T-cell (primary cell): Measurements from ENCODE around the gene RBM38. TPM values are rescaled to one million over a fixed set of nuclear protein-coding genes. Genes with fewer than 3 reads are reported as not detected.

Source experiments
- ATAC-seq, 4 experiments: fragments of 200-7000 bp in 3 of 4; fragments of 150-1000 bp in 1 of 4; cut with Tn5 transposase; replicated peaks in 1 of 4; 1 replicate in 3 of 4; 2 replicates in 1 of 4; pipeline ENCODE4 v1.10.0; 2021; ENCODE audit warnings: moderate library complexity in 3 of 4, mild to moderate bottlenecking in 2 of 4, moderate number of reproducible peaks in 1 of 4
- CTCF ChIA-PET, 2 donors: fragments of 300-600 bp; sonication (Branson Sonifier 250); formaldehyde crosslinking; loops; one replicate each; lab custom pipeline; 2022; ENCODE audit warnings: antibody characterized with exemption in 2 of 2; lab: Charles Lee
- POLR2A ChIA-PET, 2 donors: fragments of 300-600 bp; sonication (Branson Sonifier 250); formaldehyde crosslinking; loops; one replicate each; lab custom pipeline; 2022; ENCODE audit warnings: antibody characterized with exemption in 2 of 2; lab: Charles Lee
- DNase-seq, 35 experiments: peaks; one replicate each; pipeline versions ENCODE4 v3.0.0 to v3.0.0-alpha.2; 2013 to 2023
- H3K27ac ChIP-seq: one replicate; pipeline ENCODE4 v1.5.1; 2013; ENCODE audit warnings: low read length
- H3K27me3 ChIP-seq, 2 experiments: replicated peaks in 1 of 2; 1 replicate in 1 of 2; 2 replicates in 1 of 2; pipeline versions ENCODE4 v1.6.1 to v1.7.0; 2013; ENCODE audit warnings: low read length in 1 of 2, mixed read lengths in 1 of 2; ENCODE audit not compliant: control insufficient read depth in 2 of 2, insufficient read depth in 2 of 2; ENCODE audit errors: extremely low read depth in 1 of 2
- H3K36me3 ChIP-seq, 2 donors: 1 replicate in 1 of 2; 2 replicates in 1 of 2; pipeline versions ENCODE4 v1.6.1 to v1.7.0; 2013; ENCODE audit warnings: low read length in 1 of 2; ENCODE audit not compliant: control insufficient read depth in 2 of 2, insufficient read depth in 1 of 2; ENCODE audit errors: extremely low read depth in 1 of 2
- H3K4me1 ChIP-seq, 2 experiments: 1 replicate in 1 of 2; 2 replicates in 1 of 2; pipeline versions ENCODE4 v1.6.1 to v1.7.0; 2013; ENCODE audit warnings: low read length in 2 of 2, mixed read lengths in 1 of 2; ENCODE audit not compliant: insufficient read depth in 2 of 2, control insufficient read depth in 1 of 2; ENCODE audit errors: extremely low read depth in 1 of 2
- H3K4me3 ChIP-seq, 2 donors: 1 replicate in 1 of 2; 2 replicates in 1 of 2; pipeline versions ENCODE4 v1.5.1 to v1.7.0; 2013; ENCODE audit warnings: mild to moderate bottlenecking in 2 of 2, low read length in 1 of 2, moderate library complexity in 1 of 2; ENCODE audit not compliant: control insufficient read depth in 1 of 2; ENCODE audit errors: extremely low read depth in 1 of 2
- H3K9me3 ChIP-seq: 2 replicates; pipeline ENCODE4 v1.7.0; 2013
- H3K27ac Mint-ChIP-seq, 2 donors: one replicate each; pipeline ENCODE4 v1.8.0; 2020 to 2021; ENCODE audit warnings: mild to moderate bottlenecking in 2 of 2, mixed read lengths in 2 of 2
- H3K27me3 Mint-ChIP-seq, 2 donors: one replicate each; pipeline ENCODE4 v1.8.0; 2021 to 2022; ENCODE audit warnings: mixed read lengths in 2 of 2
- H3K36me3 Mint-ChIP-seq: one replicate; pipeline ENCODE4 v1.8.0; 2021; ENCODE audit warnings: mixed read lengths
- H3K4me1 Mint-ChIP-seq, 3 donors: one replicate each; pipeline ENCODE4 v1.8.0; 2020 to 2022; ENCODE audit warnings: mixed read lengths in 3 of 3, mild to moderate bottlenecking in 1 of 3
- H3K4me3 Mint-ChIP-seq, 3 donors: one replicate each; pipeline ENCODE4 v1.8.0; 2020 to 2022; ENCODE audit warnings: mild to moderate bottlenecking in 3 of 3, mixed read lengths in 3 of 3, moderate library complexity in 3 of 3
- H3K9me3 Mint-ChIP-seq, 3 donors: one replicate each; pipeline ENCODE4 v1.8.0; 2020 to 2022; ENCODE audit warnings: mixed read lengths in 3 of 3
- WGBS: methylation state at CpG from one replicate; pipeline ENCODE4 v1.1.5; 2013; ENCODE audit warnings: missing lambda C conversion rate; ENCODE audit not compliant: insufficient coverage; 5-methylcytosine and 5-hydroxymethylcytosine counted together
- total RNA-seq, 35 experiments: library from RNA in 6 of 35; stranded (reverse) in 6 of 35; fragments of 120-200 nt in 1 of 35; gene quantifications; one replicate each; pipeline versions ENCODE4 v1.2.1 to v1.2.4 and lab custom pipeline; 2013 to 2026

The RBM38 gene
- total RNA-seq, 5 donors from 2014 or later (not counting 1 experiment from before 2014, with no cell fraction given): 111 to 271 (median 124) TPM

GRCh38 chr20:57394121-57395082 lies 3.2 kb downstream of the RBM38 start:
- Histone ChIP-seq H3K27ac (peak overlapping the region; percentile 4), H3K27me3 (no peaks in the 10 kb centered on the region), H3K36me3 (peaks cover 21 to 50% of the 10 kb centered on the region in 2 donors), H3K9me3 (no peaks in the 10 kb centered on the region), H3K4me1 (peaks cover 54 to 91% of the 10 kb centered on the region in 2 experiments), H3K4me3 (peak overlapping the region; percentile 93 to 96)
- peak overlapping the region; percentile 93 to 97 for H3K27ac Mint-ChIP-seq
- no peaks in the 10 kb centered on the region for H3K9me3 Mint-ChIP-seq
- peak overlapping the region; percentile 93 to 94 (median 93) for H3K4me3 Mint-ChIP-seq
- DNase-seq: no peak
- peaks cover 66 to 80% (median 76%) of the 10 kb centered on the region in 3 donors for H3K4me1 Mint-ChIP-seq
- CTCF ChIA-PET: interaction anchor here in 1 of 2 donors (0.5 kb wide), 2 partner anchors 787 to 981 kb away, joined by 3 to 4 read pairs; no protein-coding TSS in a partner anchor
- peaks cover 32% of the 10 kb centered on the region for H3K36me3 Mint-ChIP-seq
- POLR2A ChIA-PET: no interaction called here
- no peak for ATAC-seq
- no peaks in the 10 kb centered on the region for H3K27me3 Mint-ChIP-seq
- WGBS: 83% methylated on average over 26 of the region's 27 CpGs

GRCh38 chr20:57395111-57395966 lies 4.1 kb downstream of the RBM38 start:
- peak overlapping the region; percentile 17 to 94 (median 93) for H3K4me3 Mint-ChIP-seq
- CTCF ChIA-PET: no interaction called here
- H3K36me3 ChIP-seq: peaks cover 21 to 59% of the 10 kb centered on the region in 2 donors
- peak overlapping the region in 1 of 2 donors; percentile 36 for H3K4me3 ChIP-seq
- no peak overlapping the region for H3K27ac ChIP-seq
- peaks cover 33% of the 10 kb centered on the region for H3K36me3 Mint-ChIP-seq
- peaks cover 59 to 91% of the 10 kb centered on the region in 2 experiments for H3K4me1 ChIP-seq
- POLR2A ChIA-PET: no interaction called here
- H3K4me1 Mint-ChIP-seq: peaks cover 65 to 82% (median 76%) of the 10 kb centered on the region in 3 donors
- H3K9me3 Mint-ChIP-seq: no peaks in the 10 kb centered on the region
- no peaks in the 10 kb centered on the region for H3K27me3 Mint-ChIP-seq
- H3K27ac Mint-ChIP-seq: peak overlapping the region; percentile 97 to 100
- no peaks in the 10 kb centered on the region for H3K9me3 ChIP-seq
- H3K27me3 ChIP-seq: no peaks in the 10 kb centered on the region
- DNase-seq: no peak
- ATAC-seq: no peak
- 88% methylated on average over 29 of the region's 31 CpGs for WGBS

- ChIA-PET CTCF (no interaction called here), POLR2A (no interaction called here)
- no peaks in the 10 kb centered on the region for H3K9me3 Mint-ChIP-seq
- peak overlapping the region; percentile 97 to 100 for H3K27ac Mint-ChIP-seq
- H3K36me3 Mint-ChIP-seq: peaks cover 39% of the 10 kb centered on the region
- H3K27ac ChIP-seq: peak overlapping the region; percentile 98
- no peaks in the 10 kb centered on the region for H3K9me3 ChIP-seq
- H3K27me3 ChIP-seq: no peaks in the 10 kb centered on the region
- DNase-seq: no peak
- 94% methylated on average over 9 of the region's 16 CpGs for WGBS
- H3K4me3 ChIP-seq: peak overlapping the region in 1 of 2 donors; percentile 52
- H3K4me1 Mint-ChIP-seq: peaks cover 68 to 86% (median 80%) of the 10 kb centered on the region in 3 donors
- ATAC-seq: no peak
- H3K27me3 Mint-ChIP-seq: no peaks in the 10 kb centered on the region
- peak overlapping the region in 2 of 3 donors; percentile 83 to 94 for H3K4me3 Mint-ChIP-seq
- peaks cover 64 to 95% of the 10 kb centered on the region in 2 experiments for H3K4me1 ChIP-seq
- H3K36me3 ChIP-seq: peaks cover 23 to 70% of the 10 kb centered on the region in 2 donors
Observed at GRCh38 chr20:57396212-57396983, 5.2 kb downstream of the RBM38 start.

- H3K4me1 Mint-ChIP-seq: peaks cover 76 to 92% (median 87%) of the 10 kb centered on the region in 3 donors
- H3K27ac Mint-ChIP-seq: peak overlapping the region; percentile 97 to 100
- Histone ChIP-seq H3K27ac (peak overlapping the region; percentile 98), H3K36me3 (peaks cover 23 to 76% of the 10 kb centered on the region in 2 donors), H3K9me3 (no peaks in the 10 kb centered on the region), H3K4me3 (peak overlapping the region; percentile 49 to 52), H3K4me1 (peaks cover 64 to 100% of the 10 kb centered on the region in 2 experiments), H3K27me3 (no peaks in the 10 kb centered on the region)
- 57% methylated on average over 13 of the region's 16 CpGs for WGBS
- peaks cover 47% of the 10 kb centered on the region for H3K36me3 Mint-ChIP-seq
- peak overlapping the region; percentile 83 to 94 (median 84) for H3K4me3 Mint-ChIP-seq
- ChIA-PET CTCF (interaction anchor here in 1 of 2 donors (1.1 to 1.6 kb wide), 2 partner anchors 15 to 222 kb away, joined by 4 to 8 read pairs; no protein-coding TSS in a partner anchor), POLR2A (interaction anchor here (0.6 to 2.4 kb wide), 4 partner anchors 9 to 231 kb away, joined by 3 to 21 read pairs (median 5); no protein-coding TSS in a partner anchor)
- no peak for ATAC-seq
- H3K27me3 Mint-ChIP-seq: no peaks in the 10 kb centered on the region
- H3K9me3 Mint-ChIP-seq: no peaks in the 10 kb centered on the region
- peak in 1 of 35 experiments; percentile 39 for DNase-seq
Observed at GRCh38 chr20:57396984-57397692, 5.9 kb downstream of the RBM38 start.

GRCh38 chr20:57397693-57398108 lies 6.5 kb downstream of the RBM38 start:
- peaks cover 29 to 82% of the 10 kb centered on the region in 2 donors for H3K36me3 ChIP-seq
- ATAC-seq (peak; percentile 41 to 46 (median 42)), DNase-seq (peak in 34 of 35 experiments; percentile 61 to 90 (median 78))
- H3K27ac ChIP-seq: peak overlapping the region; percentile 98
- Mint-ChIP-seq H3K36me3 (peaks cover 47% of the 10 kb centered on the region), H3K4me1 (peaks cover 81 to 96% (median 92%) of the 10 kb centered on the region in 3 donors), H3K27ac (peak overlapping the region; percentile 97 to 100), H3K4me3 (peak overlapping the region; percentile 83 to 94 (median 84)), H3K9me3 (no peaks in the 10 kb centered on the region), H3K27me3 (no peaks in the 10 kb centered on the region)
- 3% methylated on average over 12 of the region's 13 CpGs for WGBS
- H3K4me3 ChIP-seq: peak overlapping the region; percentile 49 to 52
- H3K9me3 ChIP-seq: no peaks in the 10 kb centered on the region
- POLR2A ChIA-PET: interaction anchor here (0.5 to 2.4 kb wide), 9 partner anchors 8 to 1777 kb away, joined by 3 to 21 read pairs (median 5); no protein-coding TSS in a partner anchor
- H3K27me3 ChIP-seq: no peaks in the 10 kb centered on the region
- CTCF ChIA-PET: interaction anchor here (0.6 to 1.9 kb wide), 10 partner anchors 8 to 221 kb away, joined by 3 to 13 read pairs (median 4); no protein-coding TSS in a partner anchor
- peaks cover 70 to 100% of the 10 kb centered on the region in 2 experiments for H3K4me1 ChIP-seq
